ENCODE measurements around the gene C22orf42.
"Not testable (repeated sequence)": the region's sequence is repeated elsewhere in the genome, so short reads cannot be mapped to it uniquely, and the experiment has no call there.

Gene C22orf42

GRCh38 chr22:32183625-32184024 is 24.5 kb upstream of the C22orf42 start:
- no peak for DNase-seq (ENCODE audit: low read depth)

- no peak for DNase-seq (ENCODE audit: low read depth)
Observed at GRCh38 chr22:32181043-32181442, 21.9 kb upstream of the C22orf42 start.

- no peak for DNase-seq (ENCODE audit: low read depth)
Observed at GRCh38 chr22:32177221-32177765, 18.2 kb upstream of the C22orf42 start.

- no peak for DNase-seq (ENCODE audit: low read depth)
Observed at GRCh38 chr22:32175683-32176644, 16.9 kb upstream of the C22orf42 start.

DNA sequence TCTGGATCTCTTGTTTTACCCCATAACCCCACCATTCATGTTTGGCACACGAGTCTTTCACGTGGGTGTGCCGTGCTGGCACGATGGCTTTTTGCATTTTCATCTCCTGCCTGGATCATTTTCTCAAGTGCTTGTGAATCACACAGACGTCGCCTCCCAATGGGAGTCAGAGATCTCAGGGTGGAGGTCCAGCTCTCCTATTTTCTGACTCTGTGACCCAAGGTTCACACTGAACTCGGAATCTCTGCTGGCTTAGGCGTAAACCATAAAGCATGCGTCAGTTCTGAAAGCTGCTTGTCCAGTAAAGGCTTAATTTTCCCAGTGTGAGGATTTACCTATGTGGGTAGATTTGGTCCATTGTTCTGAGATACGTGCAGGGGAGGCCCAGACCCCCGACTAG is 16.0 kb upstream of the C22orf42 start:
- DNase-seq (ENCODE audit: low read depth) = no peak

DNA sequence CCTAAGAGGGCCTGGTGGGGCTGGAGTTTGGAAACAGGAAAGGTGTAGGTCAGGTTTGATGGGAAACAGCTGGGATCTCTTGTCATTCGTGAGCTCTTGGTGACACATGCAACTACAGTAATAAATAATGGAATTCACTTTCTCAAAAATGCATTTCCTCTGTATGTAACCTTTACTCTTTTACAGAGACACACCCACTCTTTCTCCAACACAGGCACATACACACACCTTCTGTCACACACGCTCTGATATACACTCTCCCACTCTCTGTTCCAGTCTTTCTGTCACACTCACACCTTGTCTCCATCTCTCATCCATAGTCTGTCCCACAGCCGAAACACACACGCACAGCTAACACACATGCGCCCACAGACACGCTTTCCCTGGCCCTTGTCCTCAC is 6.6 kb upstream of the C22orf42 start:
- DNase-seq (ENCODE audit: low read depth) = no peak

GRCh38 chr22:32164075-32164860 is 5.2 kb upstream of the C22orf42 start:
- no peak for DNase-seq (ENCODE audit: low read depth)

GRCh38 chr22:32160411-32160810 is 1.3 kb upstream of the C22orf42 start:
- DNase-seq (ENCODE audit: low read depth) = not testable (repeated sequence)

GRCh38 chr22:32157632-32158031 is 1.5 kb downstream of the C22orf42 start:
- not testable (repeated sequence) for DNase-seq (ENCODE audit: low read depth)

GRCh38 chr22:32154727-32155126 is 4.4 kb downstream of the C22orf42 start:
- not testable (repeated sequence) for DNase-seq (ENCODE audit: low read depth)

- not testable (repeated sequence) for DNase-seq (ENCODE audit: low read depth)
Observed at GRCh38 chr22:32151641-32152040, 7.5 kb downstream of the C22orf42 start.

DNA sequence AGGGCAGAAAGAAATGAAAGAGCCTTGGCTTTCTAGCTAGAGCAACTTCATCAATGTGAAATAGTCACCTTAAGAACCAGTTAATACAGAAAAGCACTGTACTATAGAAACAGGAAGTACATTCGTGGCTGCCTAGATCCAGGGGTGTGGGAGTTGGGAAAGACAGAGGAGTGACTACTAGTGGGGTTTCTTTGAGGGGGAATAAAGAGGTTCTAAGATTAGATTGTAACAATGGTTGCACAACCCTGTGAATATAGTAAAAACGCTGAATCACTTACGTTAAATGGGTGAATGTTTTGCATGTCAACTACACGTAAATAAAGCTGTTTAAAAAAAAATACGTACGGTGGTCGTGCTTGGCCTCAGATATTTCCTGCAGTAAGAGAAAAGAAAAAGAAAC is 8.5 kb downstream of the C22orf42 start:
- not testable (repeated sequence) for DNase-seq (ENCODE audit: low read depth)

GRCh38 chr22:32148372-32148771 is 10.7 kb downstream of the C22orf42 start:
- DNase-seq (ENCODE audit: low read depth) = not testable (repeated sequence)

GRCh38 chr22:32147128-32147527 is 12.0 kb downstream of the C22orf42 start:
- not testable (repeated sequence) for DNase-seq (ENCODE audit: low read depth)

DNA sequence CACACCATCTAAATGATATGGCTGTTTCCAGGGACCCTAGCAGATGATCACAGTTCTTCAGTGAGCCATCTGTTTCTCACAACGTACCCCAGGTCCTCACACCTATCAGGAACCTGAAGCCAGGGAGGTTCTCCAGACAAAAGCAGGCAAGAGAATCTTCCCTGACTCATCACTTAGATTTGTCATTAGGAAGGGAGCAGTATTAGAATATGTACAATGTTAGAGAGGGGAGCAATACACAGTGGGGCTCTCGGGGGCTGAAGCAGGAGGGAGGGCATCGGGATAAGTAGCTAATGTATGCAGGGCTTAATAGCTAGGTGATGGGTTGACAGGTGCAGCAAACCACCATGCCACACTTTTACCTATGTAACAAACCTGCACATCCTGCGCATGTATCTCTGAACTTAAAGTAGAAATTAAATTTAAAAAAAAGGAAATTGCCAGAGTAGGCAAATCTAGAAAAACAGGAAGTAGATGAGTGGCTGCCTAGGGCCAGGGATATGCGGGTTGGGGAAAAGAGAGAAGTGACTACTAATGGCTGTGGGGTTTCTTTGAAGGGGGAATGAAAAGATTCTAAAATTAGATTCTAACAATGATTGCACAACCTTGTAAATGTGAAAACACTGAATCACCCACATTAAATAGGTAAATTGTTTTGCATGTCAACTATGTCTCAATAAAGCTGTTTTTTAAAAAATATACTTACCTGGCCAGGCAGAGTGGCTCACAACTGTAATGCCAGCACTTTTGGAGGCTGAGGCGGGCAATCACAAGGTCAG is 14.4 kb downstream of the C22orf42 start:
- no peak for DNase-seq (ENCODE audit: low read depth)

DNA sequence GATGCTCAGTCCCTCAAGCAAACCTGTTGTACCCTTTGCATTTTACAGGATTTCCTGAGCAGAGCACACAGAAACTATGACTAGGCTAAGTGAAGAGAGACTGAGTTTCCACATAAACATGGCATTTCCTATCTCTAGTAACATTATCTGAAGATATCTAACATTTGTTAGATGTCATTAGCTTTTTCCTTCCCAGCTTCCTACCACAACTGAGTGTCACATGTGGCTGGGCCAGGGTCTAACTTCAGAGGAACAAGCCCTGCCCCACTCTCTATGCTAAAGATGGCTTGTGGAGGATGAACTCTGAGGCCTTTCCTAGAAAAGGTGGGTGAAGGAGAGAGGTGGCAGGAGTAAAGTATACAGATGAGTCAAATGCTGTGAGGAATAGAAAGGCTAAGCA is 16.5 kb downstream of the C22orf42 start:
- DNase-seq (ENCODE audit: low read depth) = no peak

- DNase-seq (ENCODE audit: low read depth) = not testable (repeated sequence)
Observed at GRCh38 chr22:32140688-32141087, 18.4 kb downstream of the C22orf42 start.

GRCh38 chr22:32138576-32138975 is 20.5 kb downstream of the C22orf42 start:
- not testable (repeated sequence) for DNase-seq (ENCODE audit: low read depth)

DNA sequence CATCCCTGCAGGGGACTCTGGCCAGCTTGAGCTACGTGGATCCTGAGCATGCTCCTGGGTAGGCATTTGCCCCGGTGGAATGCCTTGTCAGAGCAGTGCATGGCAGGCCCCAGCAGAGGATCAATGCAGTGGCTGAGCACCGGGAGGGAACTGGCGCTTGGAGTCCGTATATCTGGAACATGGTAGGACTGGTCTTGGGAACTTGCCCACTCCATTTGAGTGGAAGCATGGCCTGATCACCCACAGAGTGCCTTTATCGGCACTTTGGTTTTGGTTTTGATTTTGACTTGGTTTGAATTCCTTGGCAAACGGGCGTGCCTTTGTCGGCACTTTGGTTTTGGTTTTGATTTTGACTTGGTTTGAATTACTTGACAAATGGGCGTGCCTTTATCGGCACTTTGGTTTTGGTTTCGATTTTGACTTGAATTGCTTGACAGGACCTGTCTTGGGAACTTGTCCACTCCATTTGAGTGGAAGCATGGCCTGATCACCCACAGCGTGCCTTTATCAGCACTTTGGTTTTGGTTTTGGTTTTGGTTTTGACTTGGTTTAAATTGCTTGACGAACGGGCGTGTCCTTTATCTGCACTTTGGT is 21.3 kb downstream of the C22orf42 start:
- peak; percentile 41 for DNase-seq (ENCODE audit: low read depth)

DNA sequence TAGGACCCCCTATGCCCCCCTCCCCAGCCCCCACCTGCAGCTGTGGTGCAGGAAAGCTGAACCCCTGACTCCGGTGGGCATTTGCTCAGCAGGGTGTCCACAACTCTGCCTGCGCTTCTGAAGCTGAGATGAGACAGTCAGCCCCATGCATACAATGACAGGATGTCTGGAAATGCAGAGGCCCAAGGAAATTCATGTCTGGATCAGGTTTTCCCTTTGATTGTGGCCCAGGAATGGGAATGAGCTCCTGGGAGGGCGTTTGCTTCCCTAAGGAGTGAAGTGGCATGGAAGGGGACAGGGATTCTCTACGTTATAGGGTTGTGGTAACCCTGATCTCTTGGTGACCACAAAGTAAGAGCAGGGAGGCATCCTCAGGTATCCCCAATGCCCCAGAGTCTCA is 22.2 kb downstream of the C22orf42 start:
- not testable (repeated sequence) for DNase-seq (ENCODE audit: low read depth)

DNA sequence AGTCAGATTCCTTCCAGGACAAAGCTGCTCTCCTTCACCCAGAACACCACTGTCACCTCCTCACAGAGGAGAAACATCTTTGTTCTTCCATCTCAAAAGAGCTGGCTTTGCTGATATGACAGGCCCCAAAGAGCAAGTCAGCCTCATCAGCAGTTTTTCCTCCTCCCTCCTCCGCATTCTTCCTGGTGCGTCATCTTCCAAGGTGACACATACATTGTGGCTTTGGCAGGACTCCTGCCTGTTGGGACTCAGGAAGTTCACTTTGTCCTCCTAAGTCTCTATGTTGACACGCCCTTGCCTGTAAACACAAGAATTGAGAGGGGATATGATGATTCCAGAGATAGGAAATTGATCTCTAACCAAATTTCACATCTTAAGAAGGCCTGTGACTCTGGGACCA is 23.1 kb downstream of the C22orf42 start:
- DNase-seq (ENCODE audit: low read depth) = not testable (repeated sequence)

All from activated T-helper 9 cell treated with anti-CD3 and anti-CD28 coated beads, Interleukin-2, amount 50 U/mL, for 16 hours (primary cell).